OCI-LY7 (cell line): ENCODE data around the gene TXK.
"Not testable (repeated sequence)": the region's sequence is repeated elsewhere in the genome, so short reads cannot be mapped to it uniquely, and the experiment has no call there.

ENCODE experiments used
- CTCF ChIP-seq: fragments of 200-600 bp; sonication (generic); conservative IDR thresholded peaks from 2 replicates; pipeline ENCODE4 v1.5.1; 2014; ENCODE audit warnings: mild to moderate bottlenecking, antibody characterized with exemption, low read length, moderate library complexity, mixed read lengths
- EZH2phosphoT487 ChIP-seq: fragments of 200-600 bp; sonication (generic); IDR thresholded peaks from 2 replicates; pipeline ENCODE4 v1.6.1; 2018; ENCODE audit warnings: low read depth, borderline replicate concordance, mild to moderate bottlenecking, mixed run types, antibody characterized with exemption, low read length, moderate library complexity, mixed read lengths

GRCh38 chr4:48164561-48164960, 30.5 kb upstream of the TXK start:
- TF ChIP-seq CTCF, EZH2phosphoT487: not testable (repeated sequence)
